OCI-LY7 (cell line): Measurements from ENCODE around the gene TMEM222. TPM values are rescaled to one million over a fixed set of nuclear protein-coding genes. Genes with fewer than 3 reads are reported as not detected.

ENCODE experiments used
- BruUV-seq: library from RNA; stranded (reverse); fragments of 400-500 nt; replicated peaks from 2 replicates; lab custom pipeline; 2021; lab: Mats Ljungman, UMichigan
- CTCF ChIA-PET: fragments of 300-600 bp; sonication (Branson Sonifier 250); formaldehyde crosslinking; loops from one replicate; lab custom pipeline; 2022; ENCODE audit warnings: antibody characterized with exemption; ENCODE audit not compliant: unreplicated experiment; lab: Charles Lee
- POLR2A ChIA-PET: fragments of 300-600 bp; sonication (Branson Sonifier 250); formaldehyde crosslinking; loops from one replicate; lab custom pipeline; 2022; ENCODE audit warnings: antibody characterized with exemption; lab: Charles Lee
- DNase-seq: peaks from one replicate; pipeline ENCODE4 v3.0.0-alpha.2; 2015; ENCODE audit warnings: low spot score
- H2AFZ ChIP-seq: fragments of 200-600 bp; sonication (generic), shearing (Covaris generic); 2 replicates; pipeline ENCODE4 v1.6.1; 2014; ENCODE audit warnings: mild to moderate bottlenecking, antibody characterized with exemption, low read length, moderate library complexity
- H3K27ac ChIP-seq: fragments of 200-600 bp; sonication (generic); 2 replicates; pipeline ENCODE4 v1.5.1; 2014; ENCODE audit warnings: mixed run types, low read depth, mild to moderate bottlenecking, moderate library complexity, low read length, inconsistent platforms; ENCODE audit not compliant: poor library complexity, severe bottlenecking
- H3K36me3 ChIP-seq: fragments of 200-600 bp; sonication (generic); 2 replicates; pipeline ENCODE4 v1.6.1; 2014; ENCODE audit warnings: mild to moderate bottlenecking, antibody characterized with exemption, low read length, moderate library complexity, mixed read lengths; ENCODE audit not compliant: insufficient read depth
- H3K4me1 ChIP-seq: fragments of 200-600 bp; sonication (generic); 2 replicates; pipeline ENCODE4 v1.5.1; 2014; ENCODE audit warnings: mild to moderate bottlenecking, low read length; ENCODE audit not compliant: insufficient read depth, poor library complexity, severe bottlenecking
- H3K4me2 ChIP-seq: fragments of 200-600 bp; sonication (generic); 2 replicates; pipeline ENCODE4 v1.6.1; 2014; ENCODE audit warnings: mild to moderate bottlenecking, low read length
- H3K4me3 ChIP-seq: fragments of 200-600 bp; sonication (generic); 2 replicates; pipeline ENCODE4 v1.5.1; 2014; ENCODE audit warnings: mild to moderate bottlenecking, low read depth, low read length; ENCODE audit not compliant: poor library complexity, severe bottlenecking
- H3K79me2 ChIP-seq: fragments of 200-600 bp; sonication (generic); 2 replicates; pipeline ENCODE4 v1.6.1; 2016; ENCODE audit warnings: low read depth, mild to moderate bottlenecking, low read length, moderate library complexity, mixed read lengths; ENCODE audit not compliant: insufficient read depth
- H3K9me2 ChIP-seq: fragments of 200-600 bp; sonication (generic); 2 replicates; pipeline ENCODE4 v1.6.1; 2016; ENCODE audit warnings: mild to moderate bottlenecking, low read length, mixed read lengths; ENCODE audit not compliant: insufficient read depth
- H3K9me3 ChIP-seq: fragments of 200-600 bp; sonication (generic); 2 replicates; pipeline ENCODE4 v1.6.1; 2014; ENCODE audit warnings: mild to moderate bottlenecking, mixed run types, low read length, mixed read lengths
- H4K20me1 ChIP-seq: fragments of 200-600 bp; sonication (generic); 2 replicates; pipeline ENCODE4 v1.6.1; 2014; ENCODE audit warnings: mild to moderate bottlenecking, antibody characterized with exemption, low read length, moderate library complexity, mixed read lengths; ENCODE audit not compliant: insufficient read depth
- EZH2phosphoT487 ChIP-seq: fragments of 200-600 bp; sonication (generic); IDR thresholded peaks from 2 replicates; pipeline ENCODE4 v1.6.1; 2018; ENCODE audit warnings: low read depth, borderline replicate concordance, mild to moderate bottlenecking, mixed run types, antibody characterized with exemption, low read length, moderate library complexity, mixed read lengths
- intact Hi-C: fragments of 100-400 bp; cut with micrococcal nuclease; formaldehyde crosslinking; loops from one replicate; pipeline ENCODE4 v1.10.0; 2022; ENCODE audit not compliant: unreplicated experiment
- total RNA-seq, 2 experiments: library from RNA; depleted of rRNA in 1 of 2; stranded (reverse); fragments of >200 nt in 1 of 2; shearing (Covaris generic) in 1 of 2; gene quantifications; 2 replicates each; pipeline ENCODE4 v1.2.3, GENCODE V29; 2014 to 2022
- TF ChIP-seq, protein P1 (sequence below): fragments of 200-600 bp; sonication (generic); conservative IDR thresholded peaks from 2 replicates; pipeline ENCODE4 v1.5.1; 2014; ENCODE audit warnings: mild to moderate bottlenecking, antibody characterized with exemption, low read length, moderate library complexity, mixed read lengths

TMEM222 gene
- total RNA-seq, 2 experiments from 2014 or later = 29.5 to 43.4 TPM

DNA sequence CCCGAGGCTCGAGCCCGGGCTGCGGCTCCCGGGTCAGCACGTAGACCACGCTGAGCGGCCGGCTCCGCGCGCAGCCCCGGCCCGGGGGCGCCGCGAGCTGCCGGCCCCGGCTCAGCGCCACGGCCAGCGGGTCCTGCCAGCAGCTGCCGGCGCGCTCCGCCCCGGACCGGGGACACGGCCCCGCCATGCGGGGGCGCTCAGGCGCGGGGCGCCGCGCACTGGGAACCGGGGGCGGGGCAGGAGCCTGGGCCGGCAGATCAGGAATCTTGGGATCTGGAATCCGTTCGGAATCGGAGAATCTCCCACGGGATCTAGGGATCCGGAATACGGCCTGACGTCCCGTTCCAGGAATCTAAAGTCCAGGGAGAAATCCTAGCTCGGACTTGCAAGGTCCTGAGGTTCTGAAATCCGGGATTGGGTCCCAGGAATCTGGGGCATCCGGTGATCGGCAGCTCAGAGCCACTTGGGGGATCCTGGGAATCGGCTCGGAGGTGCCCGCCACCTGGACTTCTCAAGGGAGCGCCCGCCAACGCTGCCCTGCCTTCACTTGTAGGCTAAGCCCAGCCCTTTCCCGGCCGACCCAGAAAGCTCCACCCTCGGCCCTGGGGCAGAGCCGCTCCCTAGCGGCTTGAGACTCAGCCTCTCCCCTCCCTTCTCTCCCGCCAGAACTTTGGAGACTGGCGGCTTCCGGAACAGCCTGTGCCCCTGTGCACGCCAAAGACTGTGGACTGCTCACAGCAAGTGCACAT is 44.6 kb downstream of the TMEM222 start, which contains the start of gene MAP3K6:
MAP3K6 (minus strand) TSS at position 551 of the 749 bp plus-strand sequence; CDS start at position 187, 364 bp downstream.
- no peaks in the 10 kb centered on the region for H3K79me2 ChIP-seq
- no peak within 1 kb of the TSS for H3K27ac ChIP-seq
- BruUV-seq = no TSS peak
- peak within 1 kb of the TSS; percentile 89 for H2AFZ ChIP-seq
- H3K9me2 ChIP-seq = no peaks in the 10 kb centered on the region
- intact Hi-C loops = no loop called here
- TF ChIP-seq EZH2phosphoT487 = no peak
- TF ChIP-seq, protein P1, sequence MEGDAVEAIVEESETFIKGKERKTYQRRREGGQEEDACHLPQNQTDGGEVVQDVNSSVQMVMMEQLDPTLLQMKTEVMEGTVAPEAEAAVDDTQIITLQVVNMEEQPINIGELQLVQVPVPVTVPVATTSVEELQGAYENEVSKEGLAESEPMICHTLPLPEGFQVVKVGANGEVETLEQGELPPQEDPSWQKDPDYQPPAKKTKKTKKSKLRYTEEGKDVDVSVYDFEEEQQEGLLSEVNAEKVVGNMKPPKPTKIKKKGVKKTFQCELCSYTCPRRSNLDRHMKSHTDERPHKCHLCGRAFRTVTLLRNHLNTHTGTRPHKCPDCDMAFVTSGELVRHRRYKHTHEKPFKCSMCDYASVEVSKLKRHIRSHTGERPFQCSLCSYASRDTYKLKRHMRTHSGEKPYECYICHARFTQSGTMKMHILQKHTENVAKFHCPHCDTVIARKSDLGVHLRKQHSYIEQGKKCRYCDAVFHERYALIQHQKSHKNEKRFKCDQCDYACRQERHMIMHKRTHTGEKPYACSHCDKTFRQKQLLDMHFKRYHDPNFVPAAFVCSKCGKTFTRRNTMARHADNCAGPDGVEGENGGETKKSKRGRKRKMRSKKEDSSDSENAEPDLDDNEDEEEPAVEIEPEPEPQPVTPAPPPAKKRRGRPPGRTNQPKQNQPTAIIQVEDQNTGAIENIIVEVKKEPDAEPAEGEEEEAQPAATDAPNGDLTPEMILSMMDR = peak; percentile 52; the same call in 1 of the 2 replicates
- peak within 1 kb of the TSS; percentile 87 for H3K4me2 ChIP-seq
- POLR2A ChIA-PET = no interaction called here
- DNase-seq = no peak
- peak within 1 kb of the TSS; percentile 62 for H3K4me3 ChIP-seq
- no peaks in the 10 kb centered on the region for H3K36me3 ChIP-seq
- CTCF ChIA-PET = interaction anchor here (0.7 kb wide), 1 partner anchor 170 kb away, joined by 3 read pairs; no protein-coding TSS in a partner anchor
- H4K20me1 ChIP-seq = no peaks in the 10 kb centered on the region
- no peaks in the 10 kb centered on the region for H3K9me3 ChIP-seq
- H3K4me1 ChIP-seq = peaks cover 22% of the 10 kb centered on the region

DNA sequence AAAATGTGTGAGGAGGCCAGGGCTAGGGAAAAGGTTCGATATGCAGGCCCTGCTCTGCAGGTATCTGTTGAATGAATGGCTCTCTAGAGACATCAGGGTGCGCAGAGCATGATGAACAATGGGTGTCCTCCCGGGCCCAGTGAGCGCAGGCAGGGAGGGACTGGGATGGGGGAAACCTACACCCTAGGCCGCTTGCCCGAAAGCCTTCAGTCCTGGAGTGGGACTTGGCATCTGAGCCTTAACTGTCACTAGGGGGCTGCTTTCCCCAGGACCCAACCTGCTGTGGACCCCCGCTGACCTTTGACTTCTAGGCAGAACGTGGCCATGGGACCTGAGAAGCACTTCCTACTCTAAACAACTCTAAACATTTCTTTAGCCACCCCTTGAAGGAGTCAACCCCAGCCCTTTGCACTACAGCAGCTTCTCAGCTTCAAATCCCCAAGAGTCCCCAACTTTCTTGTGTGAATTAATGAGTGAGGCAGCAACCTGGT is 45.2 kb downstream of the TMEM222 start:
- TF ChIP-seq, protein P1 = no peak
- no peak for TF ChIP-seq EZH2phosphoT487
- no peak overlapping the region for H3K27ac ChIP-seq
- no peaks in the 10 kb centered on the region for H3K79me2 ChIP-seq
- ChIA-PET POLR2A (no interaction called here), CTCF (interaction anchor here (0.7 kb wide), 1 partner anchor 169 kb away, joined by 3 read pairs; no protein-coding TSS in a partner anchor)
- intact Hi-C loops = no loop called here
- no peak overlapping the region for H3K4me3 ChIP-seq
- no peaks in the 10 kb centered on the region for H3K9me2 ChIP-seq
- no TSS peak for BruUV-seq
- peaks cover 22% of the 10 kb centered on the region for H3K4me1 ChIP-seq
- H3K9me3 ChIP-seq = no peaks in the 10 kb centered on the region
- no peak overlapping the region for H2AFZ ChIP-seq
- no peaks in the 10 kb centered on the region for H3K36me3 ChIP-seq
- no peak overlapping the region for H3K4me2 ChIP-seq
- H4K20me1 ChIP-seq = no peaks in the 10 kb centered on the region
- DNase-seq = no peak
